Islet precursor cell (in vitro differentiated cells): ENCODE results near the gene PAQR7.

Experiments
- DNase-seq: peaks from one replicate; pipeline ENCODE4 v3.0.0-alpha.2; 2018

The PAQR7 gene, protein sequence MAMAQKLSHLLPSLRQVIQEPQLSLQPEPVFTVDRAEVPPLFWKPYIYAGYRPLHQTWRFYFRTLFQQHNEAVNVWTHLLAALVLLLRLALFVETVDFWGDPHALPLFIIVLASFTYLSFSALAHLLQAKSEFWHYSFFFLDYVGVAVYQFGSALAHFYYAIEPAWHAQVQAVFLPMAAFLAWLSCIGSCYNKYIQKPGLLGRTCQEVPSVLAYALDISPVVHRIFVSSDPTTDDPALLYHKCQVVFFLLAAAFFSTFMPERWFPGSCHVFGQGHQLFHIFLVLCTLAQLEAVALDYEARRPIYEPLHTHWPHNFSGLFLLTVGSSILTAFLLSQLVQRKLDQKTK

GRCh38 chr1:25875154-25875855 lies at the start of gene PAQR7:
Gene PAQR7, minus strand, starts transcription at chr1:25875708. Its CDS starts 11,869 bp downstream, at chr1:25863839.
- DNase-seq = peak; percentile 92

- DNase-seq = no peak
Measured at GRCh38 chr1:25924454-25924853, 48.9 kb upstream of the PAQR7 start.

DNA sequence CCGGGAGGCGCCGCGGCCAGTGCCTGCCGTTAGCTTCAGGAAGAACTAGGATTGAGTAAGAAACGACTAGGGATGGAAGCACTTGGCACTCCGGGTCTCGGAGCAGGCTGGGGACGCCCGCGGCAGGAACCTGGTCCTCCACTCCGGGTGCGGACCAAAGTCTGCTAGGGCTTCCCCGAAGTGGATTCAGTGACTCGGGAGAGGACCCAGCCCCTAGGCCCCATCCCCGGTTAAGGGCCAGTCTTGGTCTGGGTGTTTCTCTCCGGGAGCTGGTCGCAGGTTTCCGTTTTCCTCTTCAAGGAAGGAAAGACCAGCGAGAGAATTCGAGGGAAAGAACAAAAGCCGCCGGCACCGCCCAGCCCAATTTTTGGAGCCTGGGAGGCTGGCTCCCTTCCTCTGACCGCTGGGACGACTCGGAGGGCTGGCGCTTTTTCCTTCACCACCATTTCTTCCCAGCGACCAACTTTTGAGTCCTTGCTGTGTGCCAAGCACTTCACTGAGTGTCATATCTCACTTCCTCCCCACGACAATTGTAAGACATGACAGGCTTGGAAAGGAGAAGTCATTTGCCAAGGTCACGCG lies 47.6 kb upstream of the PAQR7 start:
- peak; percentile 77 for DNase-seq

DNA sequence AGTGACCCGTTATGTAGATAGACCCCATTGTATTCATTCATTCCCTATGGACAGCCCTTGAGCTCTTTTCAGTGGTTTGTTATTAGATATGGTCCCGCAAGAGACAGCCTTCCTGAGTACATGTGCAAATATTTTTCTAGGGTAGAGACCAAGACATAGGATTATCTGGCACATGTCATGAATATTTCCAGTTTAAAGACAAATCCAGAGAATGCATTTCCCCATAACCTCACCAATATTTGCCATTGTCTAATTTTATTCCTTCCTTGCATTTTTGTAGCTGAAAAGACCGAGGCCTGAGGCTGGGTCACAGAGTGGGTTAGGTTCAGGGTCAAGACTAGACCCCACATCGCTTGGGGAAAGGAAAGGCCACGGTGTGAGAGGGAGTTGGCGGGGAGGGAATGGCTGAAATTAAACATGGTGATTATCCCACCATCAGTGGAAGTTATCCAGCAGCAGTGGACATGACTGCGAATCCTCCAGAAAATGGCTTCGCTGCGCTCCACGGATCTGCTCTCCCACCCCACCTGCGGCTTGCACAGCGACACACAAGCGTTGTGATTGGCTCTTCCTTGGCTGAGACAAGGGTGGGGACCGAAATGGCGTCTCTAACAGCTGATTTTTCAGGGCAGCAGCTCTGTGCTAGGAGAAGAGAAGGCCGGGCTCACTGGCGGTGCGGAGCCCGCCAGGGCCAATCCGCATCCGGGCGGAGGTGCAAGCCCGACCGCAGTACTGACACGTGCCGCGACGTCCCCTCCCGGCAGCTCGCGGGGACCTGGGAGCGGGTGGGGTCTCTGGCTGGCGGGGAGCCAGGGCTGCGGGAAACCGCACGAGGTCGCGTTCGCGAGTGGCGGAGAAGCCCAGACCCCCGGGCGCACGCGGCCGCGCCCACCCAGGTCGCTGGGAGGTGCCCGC lies 46.8 kb upstream of the PAQR7 start:
- DNase-seq = peak; percentile 82

GRCh38 chr1:25918615-25919014 lies 43.1 kb upstream of the PAQR7 start:
- no peak for DNase-seq

DNA sequence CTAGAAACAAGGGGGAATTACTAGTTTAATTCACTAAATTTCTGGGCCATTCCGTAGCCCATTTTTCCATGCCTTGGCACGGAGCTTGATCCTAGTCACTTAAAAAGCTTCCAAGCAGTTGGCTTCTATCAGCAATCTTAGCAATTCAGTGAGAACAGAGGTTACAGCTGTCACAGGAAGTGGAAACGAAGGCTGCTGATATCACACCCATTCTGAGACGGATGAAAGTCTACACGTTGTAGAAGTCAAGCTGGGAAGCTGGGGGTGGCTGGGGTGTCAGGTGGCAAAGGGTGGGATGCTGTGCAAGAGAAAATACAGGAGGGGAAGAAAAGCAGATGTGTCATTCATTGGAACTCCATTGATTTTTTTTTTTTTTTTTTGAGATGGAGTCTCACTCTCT lies 42.5 kb upstream of the PAQR7 start:
- no peak for DNase-seq

DNA sequence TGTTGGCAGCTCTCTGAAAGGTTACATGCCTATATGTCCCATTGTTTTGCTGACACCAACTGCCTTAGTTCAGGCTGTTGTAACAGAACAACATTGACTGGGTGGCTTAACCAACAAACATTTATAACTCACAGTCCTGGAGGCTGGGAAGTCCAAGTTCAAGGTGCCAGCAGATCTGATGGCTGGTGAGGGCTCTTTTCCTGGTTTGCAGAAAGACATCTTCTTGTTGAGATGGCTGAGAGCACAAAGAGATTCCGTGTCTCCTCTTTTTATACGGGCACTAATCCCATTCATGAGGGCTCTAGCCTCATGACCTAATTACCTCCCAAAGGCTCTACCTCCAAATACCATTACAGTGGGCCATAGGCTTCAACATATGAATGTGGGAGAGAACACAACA lies 41.0 kb upstream of the PAQR7 start:
- DNase-seq = no peak

DNA sequence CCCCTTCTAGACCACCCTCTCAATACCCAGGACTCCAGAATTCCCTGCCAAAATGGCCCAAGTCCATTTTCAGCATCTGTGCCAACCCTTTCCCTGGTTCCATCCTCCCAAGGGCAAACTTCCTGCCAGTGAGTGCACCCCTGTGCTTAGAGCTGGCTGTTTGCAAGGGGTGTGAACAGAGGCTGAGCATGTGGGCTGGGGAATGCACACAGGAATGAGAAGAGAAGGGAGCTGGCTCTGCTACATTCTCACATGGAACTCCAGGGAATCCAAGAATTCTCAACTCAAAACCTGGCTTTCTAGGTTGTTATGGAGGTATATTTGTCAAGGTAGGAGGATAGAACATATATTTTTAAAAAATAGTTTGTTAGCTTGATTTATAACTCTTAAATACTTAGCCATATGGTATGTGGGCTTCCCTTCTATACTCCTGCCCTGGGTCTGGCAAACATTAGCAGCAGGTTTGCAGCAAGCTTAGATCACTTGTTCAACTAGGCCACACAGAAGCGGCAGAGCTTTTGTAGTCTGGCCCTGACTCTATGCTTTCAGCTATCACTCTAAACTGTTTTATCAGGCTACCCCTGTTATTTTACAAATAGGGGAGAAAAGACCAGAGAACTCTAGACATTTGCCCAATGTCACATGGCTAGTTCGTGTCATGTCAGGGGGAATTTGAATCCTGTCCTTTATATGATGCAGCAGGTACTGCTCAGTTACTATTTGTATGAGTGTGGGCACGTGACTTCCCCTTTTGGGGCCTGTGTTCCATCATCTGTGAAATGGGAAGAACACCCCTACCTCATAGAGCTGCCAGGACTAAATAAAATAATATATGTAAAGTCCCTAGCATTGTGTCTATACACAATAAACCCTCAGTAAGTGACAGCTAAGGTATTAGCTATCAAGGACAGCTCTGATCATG lies 38.8 kb upstream of the PAQR7 start:
- peak; percentile 67 for DNase-seq

GRCh38 chr1:25913206-25913605 lies 37.7 kb upstream of the PAQR7 start:
- DNase-seq = no peak

DNA sequence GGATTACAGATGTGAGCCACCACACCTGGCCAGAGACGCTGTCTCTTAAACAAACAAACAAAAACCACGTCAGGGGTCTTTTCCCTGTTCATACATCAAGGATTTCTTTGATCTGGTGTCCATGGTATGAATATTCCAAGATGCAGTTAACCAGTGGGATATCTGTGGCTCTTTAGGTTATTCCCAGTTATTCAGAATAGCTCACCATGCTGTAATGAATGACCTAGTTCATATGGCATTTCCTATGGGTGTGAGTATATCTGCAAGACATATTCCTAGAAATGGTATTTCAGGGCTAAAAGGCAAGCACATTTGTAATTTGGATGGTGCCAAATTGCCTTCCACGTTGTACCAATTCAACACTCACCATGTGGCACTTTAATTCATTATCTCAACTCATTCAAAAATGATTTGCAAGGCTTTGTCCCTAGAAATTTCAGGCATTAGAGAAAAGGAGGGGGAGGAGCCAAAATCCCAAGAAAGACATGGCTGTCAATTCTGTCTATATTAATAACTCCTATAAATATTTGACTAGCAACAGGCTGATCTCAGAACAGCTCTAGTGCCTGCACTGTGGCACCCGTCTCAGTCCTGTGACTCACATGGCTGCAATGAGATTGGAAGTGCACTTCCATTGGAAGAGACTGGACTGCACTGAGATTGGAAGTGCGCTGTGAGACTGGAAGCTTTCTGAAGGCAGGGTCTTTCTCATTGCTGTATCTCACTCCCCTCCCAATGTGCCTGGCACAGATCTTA lies 36.7 kb upstream of the PAQR7 start:
- DNase-seq = no peak

DNA sequence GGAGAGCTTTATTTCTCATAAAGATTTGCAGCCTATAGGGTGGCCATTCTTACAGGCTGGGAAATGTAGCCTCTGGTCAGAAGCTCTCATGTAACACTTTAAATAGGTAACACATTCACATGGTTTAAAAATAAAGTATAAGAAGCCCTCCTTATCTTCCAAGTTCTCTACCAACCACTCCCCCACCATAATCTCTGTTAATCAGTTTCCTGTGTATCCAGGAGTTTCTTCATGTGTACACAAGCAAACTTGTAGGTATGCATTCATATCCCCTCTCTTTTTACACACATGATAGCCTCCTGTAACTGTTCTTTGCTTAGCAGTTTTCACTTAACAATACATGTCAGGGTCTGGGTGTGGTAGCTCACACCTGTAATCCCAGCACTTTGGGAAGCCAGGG lies 35.7 kb upstream of the PAQR7 start:
- no peak for DNase-seq

GRCh38 chr1:25909040-25909439 lies 33.5 kb upstream of the PAQR7 start:
- DNase-seq = no peak

DNA sequence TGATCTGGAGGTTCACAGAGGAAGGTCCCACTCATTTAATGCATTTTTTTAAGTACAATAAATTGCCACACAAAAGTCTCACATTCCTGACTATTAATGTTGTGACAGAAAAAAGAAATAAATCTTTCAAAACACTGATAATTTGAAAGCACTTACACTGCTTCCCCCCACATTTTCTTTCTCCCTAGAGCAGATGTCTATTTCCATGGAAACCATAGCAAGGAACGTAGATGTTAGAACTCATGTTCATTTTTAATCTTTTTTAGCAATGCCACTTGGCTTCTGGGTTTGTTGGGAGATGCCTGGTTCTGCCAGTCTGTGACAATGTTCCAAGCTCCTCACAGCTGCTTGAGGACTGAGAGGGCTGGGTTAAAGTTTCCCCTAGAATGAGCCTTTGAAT lies 32.7 kb upstream of the PAQR7 start:
- no peak for DNase-seq

- DNase-seq = no peak
Measured at GRCh38 chr1:25907601-25908000, 32.1 kb upstream of the PAQR7 start.

DNA sequence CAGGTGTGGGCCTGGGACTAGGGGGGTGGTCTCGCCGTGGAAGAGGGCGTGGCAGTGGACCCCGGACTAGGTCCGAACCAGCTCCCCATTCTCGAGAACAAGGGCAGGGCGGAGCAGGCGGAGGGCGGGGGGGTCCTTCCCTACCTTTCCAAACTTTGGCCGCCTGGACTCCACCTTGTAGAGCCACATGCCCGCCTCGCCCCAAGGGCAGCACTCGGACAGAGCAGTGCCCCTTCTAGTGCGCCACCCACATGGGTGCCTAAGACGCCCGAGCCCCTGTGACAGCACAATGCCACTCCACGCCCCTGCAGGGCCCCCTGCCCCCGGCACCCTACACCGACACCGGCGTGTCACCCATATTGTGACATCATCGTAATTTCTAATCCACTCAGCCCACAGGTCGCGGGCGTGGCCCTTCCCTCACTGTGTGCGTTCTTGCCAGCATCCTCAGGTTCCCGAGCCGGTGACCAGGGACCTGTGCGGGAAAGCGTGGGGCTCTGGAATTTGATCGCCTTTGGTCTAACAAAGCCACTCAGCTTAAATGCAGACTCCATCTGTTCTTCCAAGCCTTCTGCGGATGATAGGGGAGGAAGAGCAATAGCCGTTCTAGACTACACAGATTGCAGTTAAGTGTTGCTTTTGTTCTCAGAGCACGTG lies 31.3 kb upstream of the PAQR7 start:
- DNase-seq = peak; percentile 70

- DNase-seq = peak; percentile 96
Measured at GRCh38 chr1:25905680-25906643, 30.5 kb upstream of the PAQR7 start, which contains the start of gene STMN1. Gene STMN1, minus strand, starts transcription at chr1:25906419. Its CDS starts 1,743 bp downstream, at chr1:25904676.

- DNase-seq = peak; percentile 96
Measured at GRCh38 chr1:25904943-25905679, 29.6 kb upstream of the PAQR7 start.

- DNase-seq = no peak
Measured at GRCh38 chr1:25903986-25904385, 28.5 kb upstream of the PAQR7 start.
